Lower leg skin (tissue), 4 donors: ENCODE data around the gene RNU2-1. TPM values are rescaled to one million over a fixed set of nuclear protein-coding genes. Genes with fewer than 3 reads are reported as not detected.
A peak's percentile ranks its signal among the peaks of the same experiment; 100 is the strongest.

Experiments used
- DNase-seq, 2 donors: peaks; one replicate each; pipeline ENCODE4 v3.0.0-alpha.2; 2019; ENCODE audit warnings: low spot score in 2 of 2
- H3K4me3 ChIP-seq: fragments of 200-600 bp; sonication (generic); 2 replicates; pipeline ENCODE4 v1.5.1; 2017; ENCODE audit warnings: mild to moderate bottlenecking, low read depth; ENCODE audit not compliant: poor library complexity, severe bottlenecking
- POLR2A ChIP-seq, 2 donors: fragments of 450-650 bp; IDR thresholded peaks; one replicate each; pipeline ENCODE4 v1.6.1; 2016 to 2017; ENCODE audit warnings: antibody characterized with exemption in 2 of 2, mild to moderate bottlenecking in 1 of 2, moderate library complexity in 1 of 2
- WGBS, 2 donors: methylation state at CpG; one replicate each; pipeline ENCODE4 v1.1.5; 2018; 5-methylcytosine and 5-hydroxymethylcytosine counted together
- intact Hi-C: fragments of 100-400 bp; cut with DNase I; formaldehyde crosslinking; loops from one replicate; pipeline ENCODE4 v1.15.0; 2023; ENCODE audit warnings: low total_unique reads
- total RNA-seq, 4 donors: library from RNA; depleted of rRNA; stranded (reverse); fragments of >200 nt; gene quantifications; one replicate each; pipeline ENCODE4 v1.1.0, GENCODE V29; 2016
- TF ChIP-seq, protein P1 (sequence below), 3 donors: fragments of 450-650 bp; IDR thresholded peaks; one replicate each; pipeline ENCODE4 v1.5.1; 2016; ENCODE audit warnings: antibody characterized with exemption in 3 of 3, mild to moderate bottlenecking in 3 of 3, moderate library complexity in 2 of 3

The RNU2-1 gene
- total RNA-seq, 4 donors from 2014 or later = not detected

DNA sequence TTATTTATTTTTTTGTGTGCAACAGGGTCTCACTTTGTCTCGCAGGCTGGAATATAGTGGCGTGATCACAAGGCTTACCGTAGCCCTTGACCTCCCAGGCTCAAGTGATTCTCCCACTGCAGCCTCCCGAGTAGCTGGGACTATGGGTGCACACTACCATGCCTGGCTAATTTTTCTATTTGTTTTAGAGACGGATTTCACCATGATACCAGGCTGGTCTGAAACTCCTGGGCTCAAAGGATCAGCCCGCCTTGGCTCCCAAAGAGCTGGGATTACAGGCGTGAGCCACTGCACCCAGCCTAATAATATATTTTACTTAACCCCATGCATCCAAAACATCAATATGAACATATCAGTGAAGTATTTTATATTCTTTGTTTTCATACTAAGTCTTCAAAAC is 7.4 kb downstream of the RNU2-1 start:
- intact Hi-C loops = no loop called here
- DNase-seq = peak in 1 of 2 donors; percentile 21
- WGBS, 2 donors = 94 to 98% methylated on average over 7 of the region's 7 CpGs

DNA sequence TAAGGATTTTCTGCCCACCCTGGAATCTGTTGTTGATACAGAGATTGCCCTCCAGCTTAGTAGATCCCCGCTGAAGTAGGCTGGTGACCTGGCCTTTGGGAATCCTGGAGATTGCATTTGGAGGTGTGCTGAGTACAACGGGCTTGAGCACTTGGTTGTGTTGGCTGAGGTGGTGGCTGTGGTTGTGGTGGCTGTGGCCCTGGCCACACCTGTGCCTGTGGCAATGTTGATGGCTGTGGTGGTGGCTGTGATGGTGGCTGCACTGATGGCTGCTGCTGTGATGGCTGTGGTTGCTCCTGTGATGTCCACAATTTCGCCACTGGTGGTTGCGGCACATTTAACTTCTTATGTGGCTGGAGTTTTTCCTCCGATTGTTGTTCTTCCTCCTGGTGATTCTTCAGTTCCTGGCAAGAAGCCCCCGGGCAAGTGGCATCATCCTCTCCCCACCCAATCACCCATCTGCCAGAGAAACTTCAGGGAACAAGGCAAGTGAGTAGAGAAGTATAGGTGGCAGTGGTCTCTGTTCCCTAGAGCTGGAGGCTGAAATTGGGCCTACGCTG is 9.6 kb downstream of the RNU2-1 start:
- TF ChIP-seq, protein P1, sequence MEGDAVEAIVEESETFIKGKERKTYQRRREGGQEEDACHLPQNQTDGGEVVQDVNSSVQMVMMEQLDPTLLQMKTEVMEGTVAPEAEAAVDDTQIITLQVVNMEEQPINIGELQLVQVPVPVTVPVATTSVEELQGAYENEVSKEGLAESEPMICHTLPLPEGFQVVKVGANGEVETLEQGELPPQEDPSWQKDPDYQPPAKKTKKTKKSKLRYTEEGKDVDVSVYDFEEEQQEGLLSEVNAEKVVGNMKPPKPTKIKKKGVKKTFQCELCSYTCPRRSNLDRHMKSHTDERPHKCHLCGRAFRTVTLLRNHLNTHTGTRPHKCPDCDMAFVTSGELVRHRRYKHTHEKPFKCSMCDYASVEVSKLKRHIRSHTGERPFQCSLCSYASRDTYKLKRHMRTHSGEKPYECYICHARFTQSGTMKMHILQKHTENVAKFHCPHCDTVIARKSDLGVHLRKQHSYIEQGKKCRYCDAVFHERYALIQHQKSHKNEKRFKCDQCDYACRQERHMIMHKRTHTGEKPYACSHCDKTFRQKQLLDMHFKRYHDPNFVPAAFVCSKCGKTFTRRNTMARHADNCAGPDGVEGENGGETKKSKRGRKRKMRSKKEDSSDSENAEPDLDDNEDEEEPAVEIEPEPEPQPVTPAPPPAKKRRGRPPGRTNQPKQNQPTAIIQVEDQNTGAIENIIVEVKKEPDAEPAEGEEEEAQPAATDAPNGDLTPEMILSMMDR (IDR thresholded peaks at IDR 0.05) = no peak
- TF ChIP-seq POLR2A (IDR thresholded peaks at IDR 0.05) = no peak
- DNase-seq = peak in 1 of 2 donors; percentile 65
- H3K4me3 ChIP-seq = no peak overlapping the region
- intact Hi-C loops = no loop called here
- WGBS, 2 donors = 90 to 91% methylated on average over 7 of the region's 7 CpGs

More for the DNA sequence above, 7.4 kb downstream of the RNU2-1 start:
- no peak overlapping the region for H3K4me3 ChIP-seq
- TF ChIP-seq POLR2A (IDR thresholded peaks at IDR 0.05) = no peak
- TF ChIP-seq, protein P1 (IDR thresholded peaks at IDR 0.05) = no peak

DNA sequence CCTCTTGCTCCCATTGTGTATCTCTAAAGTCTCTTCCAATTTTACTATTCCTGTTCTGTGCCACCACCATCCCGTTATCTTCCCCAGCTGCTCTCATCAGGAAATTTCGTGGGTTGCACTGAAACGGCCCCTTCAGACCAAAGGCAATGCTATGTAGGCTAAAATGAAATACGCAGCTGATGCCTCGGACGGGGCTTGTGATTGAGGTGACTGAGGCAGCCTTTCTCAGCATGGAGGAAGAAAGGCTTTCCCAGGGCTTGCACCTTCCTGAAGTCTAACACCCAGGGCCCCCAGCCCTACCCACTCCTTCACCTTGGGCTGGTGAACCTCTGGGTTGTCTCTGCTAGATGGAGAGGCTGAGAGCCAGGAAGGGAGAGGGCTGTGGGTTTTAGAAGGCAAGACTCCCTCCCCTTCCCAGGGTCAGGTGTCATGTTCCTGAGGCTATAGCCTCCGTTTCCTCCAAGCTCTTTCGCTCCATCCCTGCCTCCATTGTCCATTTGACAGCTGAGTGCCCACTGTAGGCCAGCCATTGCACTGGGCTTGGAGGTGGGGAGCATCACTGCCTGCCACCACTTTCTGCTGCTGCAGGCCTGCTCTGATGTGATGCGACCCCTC is 13.2 kb downstream of the RNU2-1 start:
- no peak for TF ChIP-seq POLR2A (IDR thresholded peaks at IDR 0.05)
- TF ChIP-seq, protein P1 (IDR thresholded peaks at IDR 0.05) = no peak
- DNase-seq = peak in 1 of 2 donors; percentile 61
- WGBS, 2 donors = 87 to 89% methylated on average over 9 of the region's 9 CpGs
- H3K4me3 ChIP-seq = no peak overlapping the region
- intact Hi-C loops = no loop called here

DNA sequence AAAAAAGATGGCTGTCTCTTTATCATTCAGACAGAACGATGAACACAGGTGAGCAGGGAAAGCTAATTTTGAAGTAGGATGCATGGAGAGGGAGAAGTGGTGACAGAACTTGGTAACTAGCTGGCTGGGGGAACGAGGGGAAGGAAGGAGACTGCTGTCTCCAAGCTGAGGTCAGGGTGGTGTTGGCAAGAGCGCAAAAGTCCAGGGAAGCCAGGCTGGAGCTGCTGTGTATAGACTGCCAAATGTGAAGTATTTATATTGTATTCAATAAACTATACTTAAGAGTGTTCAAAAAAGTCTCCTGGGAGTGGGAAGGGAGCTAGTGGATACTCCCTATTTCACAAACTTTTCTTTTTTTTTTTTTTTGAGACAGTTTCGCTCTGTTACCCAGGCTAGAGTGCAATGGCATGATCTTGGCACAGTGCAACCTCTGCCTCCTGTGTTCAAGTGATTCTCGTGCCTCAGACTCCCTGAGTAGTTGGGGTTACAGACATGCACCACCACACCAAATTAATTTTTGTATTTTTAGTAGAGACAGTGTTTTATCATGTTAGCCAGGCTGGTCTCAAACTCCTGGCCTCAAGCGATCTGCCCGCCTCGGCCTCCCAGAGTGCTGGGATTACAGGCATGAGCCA is 13.9 kb downstream of the RNU2-1 start:
- WGBS, 2 donors = 79 to 85% methylated on average over 8 of the region's 8 CpGs
- DNase-seq = peak in 1 of 2 donors; percentile 32
- TF ChIP-seq POLR2A (IDR thresholded peaks at IDR 0.05) = no peak
- TF ChIP-seq, protein P1 (IDR thresholded peaks at IDR 0.05) = no peak
- H3K4me3 ChIP-seq = no peak overlapping the region
- intact Hi-C loops = loop anchor here (10.0 kb wide), 1 partner anchor 1665 kb away; no protein-coding TSS in a partner anchor

DNA sequence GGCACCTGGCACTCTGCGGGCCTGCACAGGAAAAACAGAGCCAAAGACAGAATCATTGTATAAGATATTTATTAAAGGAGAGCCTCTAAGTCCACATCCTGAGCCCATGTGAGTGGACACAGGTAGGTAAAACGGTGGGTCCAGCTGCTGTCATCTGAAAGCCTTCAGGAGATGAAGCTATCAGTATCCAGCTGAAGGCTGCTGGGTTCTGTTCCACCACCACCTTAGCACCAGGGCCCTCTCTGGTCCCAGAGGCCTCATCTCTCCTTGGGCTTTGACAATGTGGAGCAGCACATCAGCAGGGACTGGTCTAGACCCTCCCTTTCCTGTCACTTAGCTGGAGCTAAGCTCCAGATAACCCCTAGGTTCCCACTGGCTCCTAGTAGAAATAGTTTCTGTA is 14.8 kb downstream of the RNU2-1 start:
- DNase-seq = peak in 1 of 2 donors; percentile 68
- WGBS, 2 donors = 89% methylated on average over 2 of the region's 2 CpGs
- TF ChIP-seq, protein P1 (IDR thresholded peaks at IDR 0.05) = no peak
- no peak for TF ChIP-seq POLR2A (IDR thresholded peaks at IDR 0.05)
- H3K4me3 ChIP-seq = no peak overlapping the region
- intact Hi-C loops = loop anchor here (10.0 kb wide), 1 partner anchor 1666 kb away; no protein-coding TSS in a partner anchor
